ENCODE results near the gene AFAP1L2. TPM values are rescaled to one million over a fixed set of nuclear protein-coding genes. Genes with fewer than 3 reads are reported as not detected.

AFAP1L2 gene
- total and polyA plus RNA-seq, 2 experiments from 2014 or later = not detected

GRCh38 chr10:114436941-114437340, 32.6 kb upstream of the AFAP1L2 start:
- no peak for DNase-seq
- Histone ChIP-seq H3F3A (ENCODE audit: insufficient read depth) (no peaks in the 10 kb centered on the region), H3K9ac (no peak overlapping the region), H3K27ac (no peak overlapping the region), H3K9me3 (ENCODE audit: low read depth) (no peaks in the 10 kb centered on the region), H3K4me3 (no peak overlapping the region), H3K9me2 (ENCODE audit: insufficient read depth) (no peaks in the 10 kb centered on the region), H3K79me2 (ENCODE audit: insufficient read depth) (no peaks in the 10 kb centered on the region), H4K20me1 (ENCODE audit: insufficient read depth) (no peaks in the 10 kb centered on the region), H3K4me2 (ENCODE audit: unreplicated experiment) (no peak overlapping the region), H3K27me3 (replicated peaks; ENCODE audit: insufficient read depth) (peaks cover 3% of the 10 kb centered on the region; the same call in 1 of the 2 replicates), H3K4me1 (ENCODE audit: insufficient read depth) (no peaks in the 10 kb centered on the region), H3K36me3 (ENCODE audit: low read depth) (no peaks in the 10 kb centered on the region), H2AFZ (no peak overlapping the region)
- 79 to 80% methylated on average over 2 of the region's 2 CpGs for WGBS, 2 experiments (ENCODE audit: low coverage in 1 of 2, low lambda C conversion rate in 2 of 2, missing lambda C conversion rate in 2 of 2)
- TF ChIP-seq EZH2 (IDR thresholded peaks at IDR 0.05; ENCODE audit: insufficient read depth, poor library complexity, severe bottlenecking) (no peak), EZH2phosphoT487 (IDR thresholded peaks at IDR 0.05; ENCODE audit: insufficient read depth, low read depth) (no peak)
- in situ Hi-C loops (cut with MboI) = no loop called here

- in situ Hi-C loops (cut with MboI) = no loop called here
Measured at GRCh38 chr10:114432566-114433093, 28.3 kb upstream of the AFAP1L2 start.

GRCh38 chr10:114431414-114432135, 27.3 kb upstream of the AFAP1L2 start:
- no peaks in the 10 kb centered on the region for H3K4me1 ChIP-seq (ENCODE audit: insufficient read depth)
- no peak overlapping the region for H3K27ac ChIP-seq
- H3K79me2 ChIP-seq (ENCODE audit: insufficient read depth) = no peaks in the 10 kb centered on the region
- TF ChIP-seq EZH2phosphoT487 (IDR thresholded peaks at IDR 0.05; ENCODE audit: insufficient read depth, low read depth) (no peak), EZH2 (IDR thresholded peaks at IDR 0.05; ENCODE audit: insufficient read depth, poor library complexity, severe bottlenecking) (no peak)
- H3K36me3 ChIP-seq (ENCODE audit: low read depth) = no peaks in the 10 kb centered on the region
- no peak for DNase-seq
- H3K4me3 ChIP-seq = no peak overlapping the region
- H4K20me1 ChIP-seq (ENCODE audit: insufficient read depth) = no peaks in the 10 kb centered on the region
- no peaks in the 10 kb centered on the region for H3K9me2 ChIP-seq (ENCODE audit: insufficient read depth)
- 78 to 82% methylated on average over 4 of the region's 4 CpGs for whole genome bisulfite sequencing, 2 experiments (ENCODE audit: low coverage in 1 of 2, low lambda C conversion rate in 2 of 2, missing lambda C conversion rate in 2 of 2)
- H3K4me2 ChIP-seq (ENCODE audit: unreplicated experiment) = no peak overlapping the region
- no peaks in the 10 kb centered on the region; the same call in none of the 2 replicates for H3K27me3 ChIP-seq (replicated peaks; ENCODE audit: insufficient read depth)
- in situ Hi-C loops (cut with MboI) = no loop called here
- H2AFZ ChIP-seq = no peak overlapping the region
- H3K9ac ChIP-seq = no peak overlapping the region
- no peaks in the 10 kb centered on the region for H3K9me3 ChIP-seq (ENCODE audit: low read depth)
- no peaks in the 10 kb centered on the region for H3F3A ChIP-seq (ENCODE audit: insufficient read depth)

More at GRCh38 chr10:114432566-114433093, 28.3 kb upstream of the AFAP1L2 start:
- Histone ChIP-seq H3K27ac (no peak overlapping the region), H3K36me3 (ENCODE audit: low read depth) (no peaks in the 10 kb centered on the region), H4K20me1 (ENCODE audit: insufficient read depth) (no peaks in the 10 kb centered on the region), H3K27me3 (replicated peaks; ENCODE audit: insufficient read depth) (no peaks in the 10 kb centered on the region; the same call in none of the 2 replicates), H3K9ac (no peak overlapping the region), H3K9me3 (ENCODE audit: low read depth) (no peaks in the 10 kb centered on the region), H3K9me2 (ENCODE audit: insufficient read depth) (no peaks in the 10 kb centered on the region), H3K4me3 (no peak overlapping the region), H3F3A (ENCODE audit: insufficient read depth) (no peaks in the 10 kb centered on the region), H3K79me2 (ENCODE audit: insufficient read depth) (no peaks in the 10 kb centered on the region), H3K4me1 (ENCODE audit: insufficient read depth) (no peaks in the 10 kb centered on the region), H3K4me2 (ENCODE audit: unreplicated experiment) (no peak overlapping the region), H2AFZ (no peak overlapping the region)
- no peak for DNase-seq
- no peak for TF ChIP-seq EZH2phosphoT487 (IDR thresholded peaks at IDR 0.05; ENCODE audit: insufficient read depth, low read depth)
- no peak for TF ChIP-seq EZH2 (IDR thresholded peaks at IDR 0.05; ENCODE audit: insufficient read depth, poor library complexity, severe bottlenecking)
- 62 to 69% methylated on average over 4 of the region's 4 CpGs for WGBS, 2 experiments (ENCODE audit: low coverage in 1 of 2, low lambda C conversion rate in 2 of 2, missing lambda C conversion rate in 2 of 2)

GRCh38 chr10:114430688-114431413, 26.5 kb upstream of the AFAP1L2 start:
- Histone ChIP-seq H3K4me1 (ENCODE audit: insufficient read depth) (no peaks in the 10 kb centered on the region), H3K27me3 (replicated peaks; ENCODE audit: insufficient read depth) (no peaks in the 10 kb centered on the region; the same call in none of the 2 replicates), H3K79me2 (ENCODE audit: insufficient read depth) (no peaks in the 10 kb centered on the region), H3K4me3 (no peak overlapping the region), H3K9me3 (ENCODE audit: low read depth) (no peaks in the 10 kb centered on the region), H3K36me3 (ENCODE audit: low read depth) (no peaks in the 10 kb centered on the region), H3K9me2 (ENCODE audit: insufficient read depth) (no peaks in the 10 kb centered on the region), H3F3A (ENCODE audit: insufficient read depth) (no peaks in the 10 kb centered on the region), H3K9ac (no peak overlapping the region), H3K4me2 (ENCODE audit: unreplicated experiment) (no peak overlapping the region), H3K27ac (no peak overlapping the region), H2AFZ (no peak overlapping the region), H4K20me1 (ENCODE audit: insufficient read depth) (no peaks in the 10 kb centered on the region)
- in situ Hi-C loops (cut with MboI) = no loop called here
- WGBS, 2 experiments (ENCODE audit: low coverage in 1 of 2, low lambda C conversion rate in 2 of 2, missing lambda C conversion rate in 2 of 2) = 63 to 71% methylated on average over 12 of the region's 12 CpGs
- no peak for DNase-seq
- no peak for TF ChIP-seq EZH2phosphoT487 (IDR thresholded peaks at IDR 0.05; ENCODE audit: insufficient read depth, low read depth)
- TF ChIP-seq EZH2 (IDR thresholded peaks at IDR 0.05; ENCODE audit: insufficient read depth, poor library complexity, severe bottlenecking) = no peak
